ENCODE results near the gene MRPS30. TPM values are rescaled to one million over a fixed set of nuclear protein-coding genes. Genes with fewer than 3 reads are reported as not detected.

MRPS30 gene
- 67.4 and 67.6 TPM in 2 replicates for total RNA-seq (2016; rRNA removed; fragmentation: Illumina TruSeq; extraction: Trizol)
- 8.9 and 9.6 TPM in 2 replicates for total RNA-seq (2016; cell fraction: cytosol; rRNA removed; fragmentation: Illumina TruSeq; extraction: Trizol; ENCODE audit: low read depth)
- 64.4 and 65.1 TPM in 2 replicates for total RNA-seq (2016; cell fraction: insoluble cytoplasmic fraction; rRNA removed; fragmentation: Illumina TruSeq; extraction: Trizol)
- 19.2 and 26.3 TPM in 2 replicates for total RNA-seq (2016; cell fraction: membrane; rRNA removed; fragmentation: Illumina TruSeq; extraction: Trizol)
- 46.8 and 55.1 TPM in 2 replicates for total RNA-seq (2016; cell fraction: nucleus; rRNA removed; fragmentation: Illumina TruSeq; extraction: Trizol)
- polyA plus RNA-seq (2011; rRNA removed) = 30.7 and 36.4 TPM in 2 replicates
- polyA plus RNA-seq (2011; cell fraction: cytosol; rRNA removed) = 33.6 and 35.6 TPM in 2 replicates
- 26.6 and 27.3 TPM in 2 replicates for polyA plus RNA-seq (2011; cell fraction: nucleus; rRNA removed)
- polyA plus RNA-seq (2012) = 25.1 and 37.3 TPM in 2 replicates
- 7.5 and 8.8 TPM in 2 replicates for polyA plus RNA-seq (2016; cell fraction: cytosol; fragmentation: Illumina TruSeq; extraction: Trizol; ENCODE audit: low read depth)
- polyA plus RNA-seq (2016; cell fraction: insoluble cytoplasmic fraction; fragmentation: Illumina TruSeq; extraction: Trizol; ENCODE audit: low read depth) = 57.2 and 59.4 TPM in 2 replicates
- 11.9 and 18.5 TPM in 2 replicates for polyA plus RNA-seq (2016; cell fraction: membrane; fragmentation: Illumina TruSeq; extraction: Trizol; ENCODE audit: low read depth)
- polyA plus RNA-seq (2016; cell fraction: nucleus; fragmentation: Illumina TruSeq; extraction: Trizol; ENCODE audit: insufficient read depth, low read depth) = 41.8 and 42.7 TPM in 2 replicates
- polyA minus RNA-seq (2011; rRNA and poly(A)+ RNA removed; ENCODE audit: low replicate concordance) = 94.1 and 200 TPM in 2 replicates
- 54.7 and 57.5 TPM in 2 replicates for polyA minus RNA-seq (2011; cell fraction: cytosol; rRNA and poly(A)+ RNA removed)
- polyA minus RNA-seq (2011; cell fraction: nucleus; rRNA and poly(A)+ RNA removed) = 99.8 and 101 TPM in 2 replicates
- percentile 94 among the genes with signal in this experiment for Bru-seq, nascent RNA
- BruChase-seq, experiment 1, labeled RNA remaining after a 6-hour chase = percentile 92 among the genes with signal in this experiment
- BruChase-seq, experiment 2, labeled RNA remaining after a 2-hour chase = percentile 94 among the genes with signal in this experiment
- long read RNA-seq, experiment 1, transcript MRPS30-202 (5 exons, 1,678 nt) = major isoform, 75 of 84 reads
- long read RNA-seq, experiment 1, partial matches to known transcripts = 3 of 84 reads
- long read RNA-seq, experiment 1, other reads (novel, unspliced or antisense) = 6 of 84 reads
- long read RNA-seq, experiment 2, transcript MRPS30-202 (5 exons, 1,678 nt) = major isoform, 37 of 59 reads
- long read RNA-seq, experiment 2, partial matches to known transcripts = 3 of 59 reads
- long read RNA-seq, experiment 2, other reads (novel, unspliced or antisense) = 19 of 59 reads

- BruUV-seq (replicated peaks) = TSS peak; percentile 67
- peak; percentile 92 for TF ChIP-seq NFYB (CRISPR knock-in tag; IDR thresholded peaks at IDR 0.05)
- TF ChIP-seq, protein P1, sequence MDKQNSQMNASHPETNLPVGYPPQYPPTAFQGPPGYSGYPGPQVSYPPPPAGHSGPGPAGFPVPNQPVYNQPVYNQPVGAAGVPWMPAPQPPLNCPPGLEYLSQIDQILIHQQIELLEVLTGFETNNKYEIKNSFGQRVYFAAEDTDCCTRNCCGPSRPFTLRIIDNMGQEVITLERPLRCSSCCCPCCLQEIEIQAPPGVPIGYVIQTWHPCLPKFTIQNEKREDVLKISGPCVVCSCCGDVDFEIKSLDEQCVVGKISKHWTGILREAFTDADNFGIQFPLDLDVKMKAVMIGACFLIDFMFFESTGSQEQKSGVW (CRISPR knock-in tag; IDR thresholded peaks at IDR 0.05; ENCODE audit: borderline replicate concordance) = no peak
- 0 out of 2 replicates have a peak, but pooled peaks have one; percentile 38 for TF ChIP-seq ZNF891 (CRISPR knock-in tag; IDR thresholded peaks at IDR 0.05)
- TF ChIP-seq, protein P2, sequence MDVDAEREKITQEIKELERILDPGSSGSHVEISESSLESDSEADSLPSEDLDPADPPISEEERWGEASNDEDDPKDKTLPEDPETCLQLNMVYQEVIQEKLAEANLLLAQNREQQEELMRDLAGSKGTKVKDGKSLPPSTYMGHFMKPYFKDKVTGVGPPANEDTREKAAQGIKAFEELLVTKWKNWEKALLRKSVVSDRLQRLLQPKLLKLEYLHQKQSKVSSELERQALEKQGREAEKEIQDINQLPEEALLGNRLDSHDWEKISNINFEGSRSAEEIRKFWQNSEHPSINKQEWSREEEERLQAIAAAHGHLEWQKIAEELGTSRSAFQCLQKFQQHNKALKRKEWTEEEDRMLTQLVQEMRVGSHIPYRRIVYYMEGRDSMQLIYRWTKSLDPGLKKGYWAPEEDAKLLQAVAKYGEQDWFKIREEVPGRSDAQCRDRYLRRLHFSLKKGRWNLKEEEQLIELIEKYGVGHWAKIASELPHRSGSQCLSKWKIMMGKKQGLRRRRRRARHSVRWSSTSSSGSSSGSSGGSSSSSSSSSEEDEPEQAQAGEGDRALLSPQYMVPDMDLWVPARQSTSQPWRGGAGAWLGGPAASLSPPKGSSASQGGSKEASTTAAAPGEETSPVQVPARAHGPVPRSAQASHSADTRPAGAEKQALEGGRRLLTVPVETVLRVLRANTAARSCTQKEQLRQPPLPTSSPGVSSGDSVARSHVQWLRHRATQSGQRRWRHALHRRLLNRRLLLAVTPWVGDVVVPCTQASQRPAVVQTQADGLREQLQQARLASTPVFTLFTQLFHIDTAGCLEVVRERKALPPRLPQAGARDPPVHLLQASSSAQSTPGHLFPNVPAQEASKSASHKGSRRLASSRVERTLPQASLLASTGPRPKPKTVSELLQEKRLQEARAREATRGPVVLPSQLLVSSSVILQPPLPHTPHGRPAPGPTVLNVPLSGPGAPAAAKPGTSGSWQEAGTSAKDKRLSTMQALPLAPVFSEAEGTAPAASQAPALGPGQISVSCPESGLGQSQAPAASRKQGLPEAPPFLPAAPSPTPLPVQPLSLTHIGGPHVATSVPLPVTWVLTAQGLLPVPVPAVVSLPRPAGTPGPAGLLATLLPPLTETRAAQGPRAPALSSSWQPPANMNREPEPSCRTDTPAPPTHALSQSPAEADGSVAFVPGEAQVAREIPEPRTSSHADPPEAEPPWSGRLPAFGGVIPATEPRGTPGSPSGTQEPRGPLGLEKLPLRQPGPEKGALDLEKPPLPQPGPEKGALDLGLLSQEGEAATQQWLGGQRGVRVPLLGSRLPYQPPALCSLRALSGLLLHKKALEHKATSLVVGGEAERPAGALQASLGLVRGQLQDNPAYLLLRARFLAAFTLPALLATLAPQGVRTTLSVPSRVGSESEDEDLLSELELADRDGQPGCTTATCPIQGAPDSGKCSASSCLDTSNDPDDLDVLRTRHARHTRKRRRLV (CRISPR knock-in tag; IDR thresholded peaks at IDR 0.05) = no peak
- peak; percentile 85; the same call in 1 of the 2 replicates for TF ChIP-seq ZNF468 (CRISPR knock-in tag; IDR thresholded peaks at IDR 0.05)
- peak; percentile 66; the same call in 1 of the 2 replicates for TF ChIP-seq SIN3A (IDR thresholded peaks at IDR 0.05; ENCODE audit: borderline replicate concordance, low read depth, low read length)
- peak; percentile 25; the same call in 1 of the 2 replicates for TF ChIP-seq GABPA (IDR thresholded peaks at IDR 0.05; ENCODE audit: low read depth, low read length)
- TF ChIP-seq GABPA (CRISPR knock-in tag; IDR thresholded peaks at IDR 0.05; ENCODE audit: low read depth) = peak; percentile 86
- no peak; the same call in 1 of the 2 replicates for TF ChIP-seq MEF2D (CRISPR knock-in tag; IDR thresholded peaks at IDR 0.05)
- TF ChIP-seq FOXO1 (CRISPR knock-in tag; IDR thresholded peaks at IDR 0.05) = 0 out of 2 replicates have a peak, but pooled peaks have one; percentile 36
- TF ChIP-seq ZNF598 (CRISPR knock-in tag; IDR thresholded peaks at IDR 0.05; ENCODE audit: borderline replicate concordance) = peak; percentile 84; the same call in 1 of the 2 replicates
- TF ChIP-seq HDAC1 (CRISPR knock-in tag; IDR thresholded peaks at IDR 0.05) = peak; percentile 74; the same call in 1 of the 2 replicates
These were observed at the start of gene MRPS30 for GRCh38 chr5:44808435-44809214. TSS of gene MRPS30 (plus strand) at chr5:44808947. CDS start at chr5:44808963, 16 bp downstream.

More at GRCh38 chr5:44808435-44809214, at the start of gene MRPS30:
- Histone ChIP-seq H3K79me2 (ENCODE audit: insufficient read depth, low read length) (peaks cover 36% of the 10 kb centered on the region), H3K4me3 (replicated peaks in 1 of 3; ENCODE audit: insufficient read depth in 1 of 3, low read depth in 2 of 3, low read length in 3 of 3) (peak within 1 kb of the TSS; percentile 85 to 96 (median 87)), H2AFZ (ENCODE audit: low read length) (peak within 1 kb of the TSS; percentile 30), H3K27me3 (ENCODE audit: control insufficient read depth in 1 of 2, insufficient read depth in 2 of 2, low read length in 2 of 2) (no peaks in the 10 kb centered on the region; a peak in 1 of 5 replicates), H3K4me1 (ENCODE audit: insufficient read depth, low read length) (peaks cover 26% of the 10 kb centered on the region), H4K20me1 (ENCODE audit: insufficient read depth, low read length) (no peaks in the 10 kb centered on the region; the same call in 1 of the 2 replicates), H3K4me2 (ENCODE audit: low read depth, low read length) (peak within 1 kb of the TSS; percentile 78), H3K9me3 (ENCODE audit: low read length) (no peaks in the 10 kb centered on the region), H3K36me3 (replicated peaks in 1 of 2; ENCODE audit: control insufficient read depth in 1 of 2, insufficient read depth in 2 of 2, low read length in 2 of 2) (peaks cover 2 to 14% of the 10 kb centered on the region in 2 experiments; a peak in 3 of 5 replicates), H3K9ac (ENCODE audit: insufficient read depth, low read depth, low read length) (peak within 1 kb of the TSS; percentile 97), H3K27ac (ENCODE audit: extremely low read length, insufficient read depth, low read length) (peak within 1 kb of the TSS; percentile 93)
- WGBS (ENCODE audit: low lambda C conversion rate) = 4% methylated on average over 10 of the region's 47 CpGs
- in situ Hi-C loops (cut with HindIII; ENCODE audit: extremely low pct_ligation_motif_present, low pct_unique_long_range_greater_than_20kb) = no loop called here
- intact Hi-C loops (cut with micrococcal nuclease; ENCODE audit: unreplicated experiment) = loop anchor here (10.0 kb wide), 1 partner anchor 814 kb away; no protein-coding TSS in a partner anchor
- peak; percentile 99 for DNase-seq (ENCODE audit: low spot score)
- ChIA-PET CTCF (ENCODE audit: low intra/inter-chr PET ratio, low total read pairs) (no interaction called here), POLR2A (no interaction called here)
- peak; percentile 94 for ATAC-seq
- peak; percentile 99 for FAIRE-seq

Measured in HepG2 (cell line).